PC-3 (cell line): ENCODE data around the gene HARBI1. TPM values are rescaled to one million over a fixed set of nuclear protein-coding genes. Genes with fewer than 3 reads are reported as not detected.

ENCODE experiments used
- ATAC-seq: fragments of 200-7000 bp; cut with Tn5 transposase; 2 replicates; pipeline ENCODE4 v1.9.1; 2020; ENCODE audit warnings: mild to moderate bottlenecking, moderate library complexity
- BruUV-seq: library from RNA; stranded (reverse); fragments of 400-500 nt; replicated peaks from 2 replicates; lab custom pipeline; 2021; lab: Mats Ljungman, UMichigan
- CTCF ChIA-PET: fragments of 300-600 bp; sonication (Branson Sonifier 250); formaldehyde crosslinking; loops from one replicate; lab custom pipeline; 2022; ENCODE audit warnings: antibody characterized with exemption; lab: Charles Lee
- POLR2A ChIA-PET: fragments of 300-600 bp; sonication (Branson Sonifier 250); formaldehyde crosslinking; loops from one replicate; lab custom pipeline; 2022; ENCODE audit warnings: antibody characterized with exemption; ENCODE audit not compliant: unreplicated experiment; lab: Charles Lee
- DNase-seq: peaks from one replicate; pipeline ENCODE4 v3.0.0-alpha.2; 2015
- H2AFZ ChIP-seq: fragments of 300-600 bp; sonication (generic); 2 replicates; pipeline ENCODE4 v1.6.0; 2016; ENCODE audit warnings: antibody characterized with exemption, low read length
- H3F3A ChIP-seq: fragments of 300-600 bp; sonication (generic); one replicate; pipeline ENCODE4 v1.6.0; 2017; ENCODE audit warnings: antibody characterized with exemption, low read length, control low read depth, mild to moderate bottlenecking; ENCODE audit not compliant: unreplicated experiment
- H3K27ac ChIP-seq: fragments of 300-600 bp; sonication (generic); 2 replicates; pipeline ENCODE4 v1.5.1; 2016; ENCODE audit warnings: mild to moderate bottlenecking, low read length
- H3K27me3 ChIP-seq: fragments of 300-600 bp; sonication (generic); 2 replicates; pipeline ENCODE4 v1.6.1; 2016; ENCODE audit warnings: low read length, mixed read lengths
- H3K36me3 ChIP-seq: fragments of 300-600 bp; sonication (generic); 2 replicates; pipeline ENCODE4 v1.6.1; 2016; ENCODE audit warnings: low read depth, mixed run types, low read length, mixed read lengths
- H3K4me1 ChIP-seq: fragments of 300-600 bp; sonication (generic); 2 replicates; pipeline ENCODE4 v1.5.1; 2016; ENCODE audit warnings: low read length; ENCODE audit not compliant: insufficient read depth
- H3K4me2 ChIP-seq: fragments of 300-600 bp; sonication (generic); 2 replicates; pipeline ENCODE4 v1.6.0; 2016; ENCODE audit warnings: low read length
- H3K4me3 ChIP-seq: fragments of 300-600 bp; sonication (generic); 2 replicates; pipeline ENCODE4 v1.5.1; 2016; ENCODE audit warnings: mild to moderate bottlenecking, low read length, mixed read lengths
- H3K79me2 ChIP-seq: fragments of 300-600 bp; sonication (generic); 2 replicates; pipeline ENCODE4 v1.6.1; 2017; ENCODE audit warnings: low read length, mixed read lengths
- H3K9ac ChIP-seq: fragments of 300-600 bp; sonication (generic); 2 replicates; pipeline ENCODE4 v1.6.0; 2016; ENCODE audit warnings: mild to moderate bottlenecking, low read length
- H3K9me2 ChIP-seq: fragments of 300-600 bp; sonication (generic); replicated peaks from 2 replicates; pipeline ENCODE4 v1.6.1; 2016; ENCODE audit warnings: mixed run types, low read length, mixed read lengths
- H3K9me3 ChIP-seq: fragments of 300-600 bp; sonication (generic); 2 replicates; pipeline ENCODE4 v1.6.1; 2016; ENCODE audit warnings: low read length, mixed read lengths
- H4K20me1 ChIP-seq: fragments of 300-600 bp; sonication (generic); 2 replicates; pipeline ENCODE4 v1.6.1; 2016; ENCODE audit warnings: low read length, mixed read lengths
- EZH2 ChIP-seq: fragments of 300-600 bp; sonication (generic); IDR thresholded peaks from one replicate; pipeline ENCODE4 v1.6.1; 2017; ENCODE audit warnings: antibody characterized with exemption, mild to moderate bottlenecking, low read length; ENCODE audit not compliant: unreplicated experiment
- EZH2phosphoT487 ChIP-seq: fragments of 300-600 bp; sonication (generic); IDR thresholded peaks from 2 replicates; pipeline ENCODE4 v1.6.1; 2018; ENCODE audit warnings: mild to moderate bottlenecking, antibody characterized with exemption, low read length, borderline replicate concordance
- intact Hi-C: fragments of 100-400 bp; cut with micrococcal nuclease; formaldehyde crosslinking; loops from 2 replicates; pipeline ENCODE4 v1.9.0; 2023
- total RNA-seq: library from RNA; depleted of rRNA; stranded (reverse); fragments of >200 nt; gene quantifications from 2 replicates; pipeline ENCODE4 v1.2.3, GENCODE V29; 2014
- TF ChIP-seq, protein P1 (sequence below): fragments of 300-600 bp; sonication (generic); conservative IDR thresholded peaks from 2 replicates; pipeline ENCODE4 v1.5.1; 2017; ENCODE audit warnings: antibody characterized with exemption, low read depth, mild to moderate bottlenecking, low read length

The HARBI1 gene
- total RNA-seq, 1 experiment from 2014 or later, result 1.7 TPM

DNA sequence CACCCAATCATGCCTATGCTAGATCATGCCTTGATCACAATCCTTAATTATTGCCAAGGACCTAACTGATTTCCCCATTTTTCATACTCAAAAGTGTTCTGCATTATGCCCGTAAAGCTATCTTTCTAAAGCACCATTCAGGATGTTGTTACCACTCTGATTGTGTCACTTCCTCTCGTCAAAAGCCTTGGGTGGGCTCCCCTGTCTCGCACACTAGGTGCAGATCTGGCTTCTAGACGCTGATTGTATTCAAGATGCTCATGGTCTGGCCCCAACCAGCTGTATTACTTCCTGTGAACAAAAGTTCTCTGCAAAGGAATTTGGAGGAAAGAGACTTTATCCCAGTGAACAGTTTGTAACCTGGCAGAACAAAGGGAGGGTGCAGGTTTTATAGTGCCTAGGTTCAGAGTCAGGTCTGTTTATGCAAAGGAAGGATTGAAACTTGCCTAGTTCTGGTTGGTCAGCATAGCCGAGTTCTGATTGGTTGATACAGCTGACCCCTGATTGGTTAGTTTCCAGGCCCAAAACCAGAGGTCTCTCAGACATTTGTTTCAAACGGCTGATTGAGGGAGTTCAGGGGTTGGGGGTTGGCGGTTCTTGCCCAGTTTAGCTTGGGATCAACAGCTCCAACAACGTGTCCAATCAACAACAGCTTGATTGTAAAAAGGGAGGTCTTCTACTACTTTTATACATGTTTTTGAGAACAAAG lies 25.8 kb upstream of the HARBI1 start:
- POLR2A ChIA-PET, result no interaction called here
- H3K4me1 ChIP-seq, result no peaks in the 10 kb centered on the region
- no peaks in the 10 kb centered on the region for H3F3A ChIP-seq
- H3K9me3 ChIP-seq, result no peaks in the 10 kb centered on the region
- no peak overlapping the region for H2AFZ ChIP-seq
- H3K27me3 ChIP-seq, result no peaks in the 10 kb centered on the region
- H3K9ac ChIP-seq, result no peak overlapping the region
- no peaks in the 10 kb centered on the region for H4K20me1 ChIP-seq
- H3K36me3 ChIP-seq, result peaks cover 8% of the 10 kb centered on the region
- no peak for TF ChIP-seq EZH2
- TF ChIP-seq EZH2phosphoT487, result no peak
- TF ChIP-seq, protein P1, sequence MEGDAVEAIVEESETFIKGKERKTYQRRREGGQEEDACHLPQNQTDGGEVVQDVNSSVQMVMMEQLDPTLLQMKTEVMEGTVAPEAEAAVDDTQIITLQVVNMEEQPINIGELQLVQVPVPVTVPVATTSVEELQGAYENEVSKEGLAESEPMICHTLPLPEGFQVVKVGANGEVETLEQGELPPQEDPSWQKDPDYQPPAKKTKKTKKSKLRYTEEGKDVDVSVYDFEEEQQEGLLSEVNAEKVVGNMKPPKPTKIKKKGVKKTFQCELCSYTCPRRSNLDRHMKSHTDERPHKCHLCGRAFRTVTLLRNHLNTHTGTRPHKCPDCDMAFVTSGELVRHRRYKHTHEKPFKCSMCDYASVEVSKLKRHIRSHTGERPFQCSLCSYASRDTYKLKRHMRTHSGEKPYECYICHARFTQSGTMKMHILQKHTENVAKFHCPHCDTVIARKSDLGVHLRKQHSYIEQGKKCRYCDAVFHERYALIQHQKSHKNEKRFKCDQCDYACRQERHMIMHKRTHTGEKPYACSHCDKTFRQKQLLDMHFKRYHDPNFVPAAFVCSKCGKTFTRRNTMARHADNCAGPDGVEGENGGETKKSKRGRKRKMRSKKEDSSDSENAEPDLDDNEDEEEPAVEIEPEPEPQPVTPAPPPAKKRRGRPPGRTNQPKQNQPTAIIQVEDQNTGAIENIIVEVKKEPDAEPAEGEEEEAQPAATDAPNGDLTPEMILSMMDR, result no peak
- H3K79me2 ChIP-seq, result no peaks in the 10 kb centered on the region
- no peak overlapping the region for H3K4me2 ChIP-seq
- no peak overlapping the region for H3K27ac ChIP-seq
- no peak for DNase-seq
- CTCF ChIA-PET, result no interaction called here
- ATAC-seq, result no peak
- BruUV-seq, result no TSS peak
- no peak overlapping the region for H3K4me3 ChIP-seq
- no peaks in the 10 kb centered on the region for H3K9me2 ChIP-seq
- intact Hi-C loops, result no loop called here

DNA sequence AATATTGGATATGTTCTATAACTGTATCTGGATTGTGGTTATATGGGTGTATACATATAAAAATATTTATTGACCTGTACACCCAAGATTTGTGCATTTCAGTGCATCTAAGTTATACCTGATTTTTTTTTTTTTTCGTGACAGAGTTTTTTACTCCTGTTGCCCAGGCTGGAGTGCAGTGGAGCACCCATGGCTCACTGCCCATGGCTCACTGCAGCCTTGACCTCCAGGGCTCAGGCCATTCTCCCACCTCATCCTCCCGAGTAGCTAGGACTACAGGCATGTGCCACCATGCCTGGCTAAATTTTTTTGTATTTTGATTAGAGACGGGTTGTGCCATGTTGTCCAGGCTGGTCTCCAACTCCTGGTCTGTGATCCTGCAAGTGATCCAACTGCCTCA lies 24.6 kb upstream of the HARBI1 start:
- Histone ChIP-seq H3K27me3 (no peaks in the 10 kb centered on the region), H3K4me3 (no peak overlapping the region), H3K9ac (no peak overlapping the region), H4K20me1 (no peaks in the 10 kb centered on the region), H3K4me2 (no peak overlapping the region), H3K4me1 (no peaks in the 10 kb centered on the region), H2AFZ (no peak overlapping the region), H3K27ac (no peak overlapping the region), H3K9me2 (no peaks in the 10 kb centered on the region), H3K9me3 (no peaks in the 10 kb centered on the region), H3F3A (no peaks in the 10 kb centered on the region), H3K36me3 (peaks cover 6% of the 10 kb centered on the region), H3K79me2 (no peaks in the 10 kb centered on the region)
- ATAC-seq (no peak), DNase-seq (no peak)
- CTCF ChIA-PET, result no interaction called here
- TF ChIP-seq EZH2phosphoT487 (no peak), EZH2 (no peak)
- TF ChIP-seq, protein P1, result no peak
- no TSS peak for BruUV-seq
- POLR2A ChIA-PET, result interaction anchor here (0.6 kb wide), 1 partner anchor 11 kb away, joined by 11 read pairs; no protein-coding TSS in a partner anchor
- intact Hi-C loops, result no loop called here

DNA sequence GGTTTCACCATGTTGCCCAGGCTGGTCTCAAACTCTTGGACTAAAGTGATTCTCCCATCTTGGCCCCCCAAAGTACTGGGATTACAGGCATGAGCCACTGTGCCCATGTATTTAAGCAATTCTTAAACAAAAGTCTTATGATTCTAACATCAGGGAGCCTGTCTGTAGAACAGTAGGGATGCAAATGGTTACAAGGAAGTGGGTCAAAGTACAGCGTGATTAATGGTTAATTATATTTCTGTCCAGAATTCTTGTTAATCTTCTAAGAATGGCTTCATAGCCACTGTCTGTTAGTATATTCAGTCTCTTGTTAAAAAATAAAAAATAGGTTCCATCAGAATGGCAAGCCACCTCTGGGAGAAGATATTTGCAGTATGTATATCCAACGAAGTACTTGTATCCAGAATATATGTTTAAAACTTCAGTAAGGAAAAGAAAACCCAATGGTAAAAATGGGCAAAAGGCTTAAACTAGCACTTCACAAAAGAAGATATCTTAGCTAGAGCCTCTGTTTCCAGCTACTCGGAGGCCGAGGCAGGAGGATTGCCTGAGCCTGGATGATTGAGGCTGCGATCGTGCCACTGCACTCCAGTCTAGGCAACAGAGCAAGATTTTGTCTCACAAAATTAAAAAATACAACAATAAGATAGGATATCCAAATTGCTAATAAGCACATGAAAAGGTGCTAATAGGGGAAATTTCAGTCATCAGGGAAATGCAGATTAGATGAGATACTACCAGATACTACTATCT lies 23.2 kb upstream of the HARBI1 start:
- DNase-seq, result no peak
- ATAC-seq, result no peak
- Histone ChIP-seq H3K36me3 (no peaks in the 10 kb centered on the region; the same call in none of the 2 replicates), H3K4me2 (no peak overlapping the region), H3K4me1 (no peaks in the 10 kb centered on the region), H3K9me3 (no peaks in the 10 kb centered on the region), H3K27ac (no peak overlapping the region), H2AFZ (no peak overlapping the region), H3F3A (no peaks in the 10 kb centered on the region), H3K27me3 (no peaks in the 10 kb centered on the region), H3K9me2 (no peaks in the 10 kb centered on the region), H4K20me1 (no peaks in the 10 kb centered on the region), H3K4me3 (no peak overlapping the region), H3K9ac (no peak overlapping the region), H3K79me2 (no peaks in the 10 kb centered on the region)
- intact Hi-C loops, result no loop called here
- ChIA-PET POLR2A (no interaction called here), CTCF (no interaction called here)
- TF ChIP-seq EZH2 (no peak), EZH2phosphoT487 (no peak)
- TF ChIP-seq, protein P1, result no peak
- BruUV-seq, result no TSS peak
